Liver (tissue), 9 donors: Measurements from ENCODE around the gene KRT4. TPM values are rescaled to one million over a fixed set of nuclear protein-coding genes. Genes with fewer than 3 reads are reported as not detected.

Source experiments
- DNase-seq: peaks from one replicate; pipeline ENCODE4 v3.0.0-alpha.2; 2017; ENCODE audit warnings: low spot score
- H3K27ac ChIP-seq, 2 donors: one replicate each; pipeline ENCODE4 v1.7.0; 2013; ENCODE audit warnings: inconsistent platforms in 2 of 2, low read length in 2 of 2, control low read depth in 1 of 2, low read depth in 1 of 2, mild to moderate bottlenecking in 1 of 2
- H3K27me3 ChIP-seq, 4 donors: one replicate each; pipeline versions ENCODE4 v1.6.1 to v1.7.0; 2013; ENCODE audit warnings: low read length in 3 of 4, inconsistent platforms in 1 of 4, mild to moderate bottlenecking in 1 of 4, moderate library complexity in 1 of 4; ENCODE audit not compliant: control insufficient read depth in 4 of 4, insufficient read depth in 4 of 4
- H3K36me3 ChIP-seq, 4 donors: one replicate each; pipeline versions ENCODE4 v1.6.1 to v1.7.0; 2013; ENCODE audit warnings: low read length in 3 of 4, mild to moderate bottlenecking in 3 of 4, low read depth in 1 of 4, moderate library complexity in 1 of 4; ENCODE audit not compliant: control insufficient read depth in 4 of 4, insufficient read depth in 3 of 4
- H3K4me1 ChIP-seq, 4 donors: one replicate each; pipeline versions ENCODE4 v1.6.1 to v1.7.0; 2013; ENCODE audit warnings: low read length in 3 of 4, mild to moderate bottlenecking in 3 of 4, moderate library complexity in 1 of 4; ENCODE audit not compliant: control insufficient read depth in 4 of 4, insufficient read depth in 4 of 4
- H3K4me3 ChIP-seq, 3 donors: one replicate each; pipeline versions ENCODE4 v1.6.1 to v1.7.0; 2013; ENCODE audit warnings: low read length in 3 of 3, control low read depth in 1 of 3, low read depth in 1 of 3, mild to moderate bottlenecking in 1 of 3
- H3K9ac ChIP-seq, 2 donors: one replicate each; pipeline ENCODE4 v1.7.0; 2013; ENCODE audit warnings: low read length in 2 of 2, mild to moderate bottlenecking in 2 of 2, moderate library complexity in 2 of 2, control low read depth in 1 of 2, low read depth in 1 of 2
- H3K9me3 ChIP-seq, 4 donors: one replicate each; pipeline versions ENCODE4 v1.6.1 to v1.7.0; 2013; ENCODE audit warnings: low read length in 3 of 4; ENCODE audit not compliant: control insufficient read depth in 4 of 4
- ATF3 ChIP-seq: IDR thresholded peaks from 2 replicates; pipeline ENCODE4 v1.6.1; 2016; ENCODE audit warnings: antibody characterized with exemption
- EGR1 ChIP-seq, 2 donors: IDR thresholded peaks; 2 replicates each; pipeline ENCODE4 v1.6.1; 2016 to 2018; ENCODE audit warnings: antibody characterized with exemption in 2 of 2, low read depth in 2 of 2
- FOXA1 ChIP-seq: IDR thresholded peaks from 2 replicates; pipeline ENCODE4 v1.6.1; 2016; ENCODE audit warnings: antibody characterized with exemption
- FOXA2 ChIP-seq: IDR thresholded peaks from 2 replicates; pipeline ENCODE4 v1.6.1; 2016; ENCODE audit warnings: antibody characterized with exemption
- GABPA ChIP-seq, 2 donors: IDR thresholded peaks in 1 of 2; conservative IDR thresholded peaks in 1 of 2; 2 replicates each; pipeline ENCODE4 v1.6.1; 2016; ENCODE audit warnings: antibody characterized with exemption in 2 of 2, mild to moderate bottlenecking in 1 of 2, moderate library complexity in 1 of 2
- HNF4A ChIP-seq, 2 donors: conservative IDR thresholded peaks; 2 replicates each; pipeline ENCODE4 v1.6.1; 2016; ENCODE audit warnings: antibody characterized with exemption in 2 of 2, mild to moderate bottlenecking in 2 of 2
- HNF4G ChIP-seq: IDR thresholded peaks from 2 replicates; pipeline ENCODE4 v1.6.1; 2016; ENCODE audit warnings: antibody characterized with exemption
- JUND ChIP-seq, 2 donors: IDR thresholded peaks; 2 replicates each; pipeline ENCODE4 v1.6.1; 2016; ENCODE audit warnings: antibody characterized with exemption in 2 of 2
- NR2F2 ChIP-seq: IDR thresholded peaks from 2 replicates; pipeline ENCODE4 v1.6.1; 2016; ENCODE audit warnings: antibody characterized with exemption
- RAD21 ChIP-seq, 2 donors: IDR thresholded peaks; 2 replicates each; pipeline ENCODE4 v1.6.1; 2016; ENCODE audit warnings: antibody characterized with exemption in 2 of 2, mild to moderate bottlenecking in 2 of 2
- REST ChIP-seq: IDR thresholded peaks from 2 replicates; pipeline ENCODE4 v1.6.1; 2016; ENCODE audit warnings: antibody characterized with exemption, mild to moderate bottlenecking
- RXRA ChIP-seq, 2 donors: IDR thresholded peaks; 2 replicates each; pipeline ENCODE4 v1.6.1; 2017 to 2018; ENCODE audit warnings: antibody characterized with exemption in 2 of 2, mild to moderate bottlenecking in 1 of 2
- SP1 ChIP-seq: IDR thresholded peaks from 2 replicates; pipeline ENCODE4 v1.6.1; 2018; ENCODE audit warnings: antibody characterized with exemption, mild to moderate bottlenecking
- TAF1 ChIP-seq: conservative IDR thresholded peaks from 2 replicates; pipeline ENCODE4 v1.6.1; 2016; ENCODE audit warnings: antibody characterized with exemption, mild to moderate bottlenecking
- YY1 ChIP-seq: IDR thresholded peaks from 2 replicates; pipeline ENCODE4 v1.6.1; 2016; ENCODE audit warnings: antibody characterized with exemption, mild to moderate bottlenecking
- ZBTB33 ChIP-seq: IDR thresholded peaks from 2 replicates; pipeline ENCODE4 v1.6.1; 2016; ENCODE audit warnings: antibody characterized with exemption
- WGBS: extraction: QIAGEN DNeasy Blood & Tissue Kit; methylation state at CpG from one replicate; pipeline ENCODE4 v1.1.7; 2013; 5-methylcytosine and 5-hydroxymethylcytosine counted together
- polyA plus RNA-seq, 2 donors: library from polyadenylated mRNA; stranded (reverse) in 1 of 2; unstranded in 1 of 2; fragments of 200-250 nt in 1 of 2; fragments of >200 nt in 1 of 2; fragmentation: Nextera tagmentation in 1 of 2; extraction: Ambion mirVana in 1 of 2; gene quantifications; one replicate each; pipeline versions ENCODE4 v1.2.1 to v1.2.3, GENCODE V29; 2013 to 2015
- total RNA-seq, 2 donors: library from RNA; depleted of rRNA; stranded (reverse); fragments of >200 nt; gene quantifications; one replicate each; pipeline ENCODE4 v1.2.3, GENCODE V29; 2014
- TF ChIP-seq, protein P1 (sequence below): IDR thresholded peaks from 2 replicates; pipeline ENCODE4 v1.6.1; 2016; ENCODE audit warnings: antibody characterized with exemption
- TF ChIP-seq, protein P2 (sequence below): fragments of 150-350 bp; IDR thresholded peaks from 2 replicates; pipeline ENCODE4 v1.5.1; 2017; ENCODE audit warnings: improper control_type of control experiment, low read depth, low read length; ENCODE audit not compliant: missing input control
- donor health status: healthy.
- donor health status: healthy.
- donor health status: healthy.
- donor health status: healthy.
- donor health status: healthy.

The KRT4 gene
- total and polyA plus RNA-seq, 4 donors: 0.05 to 0.23 TPM; not detected in 2

DNA sequence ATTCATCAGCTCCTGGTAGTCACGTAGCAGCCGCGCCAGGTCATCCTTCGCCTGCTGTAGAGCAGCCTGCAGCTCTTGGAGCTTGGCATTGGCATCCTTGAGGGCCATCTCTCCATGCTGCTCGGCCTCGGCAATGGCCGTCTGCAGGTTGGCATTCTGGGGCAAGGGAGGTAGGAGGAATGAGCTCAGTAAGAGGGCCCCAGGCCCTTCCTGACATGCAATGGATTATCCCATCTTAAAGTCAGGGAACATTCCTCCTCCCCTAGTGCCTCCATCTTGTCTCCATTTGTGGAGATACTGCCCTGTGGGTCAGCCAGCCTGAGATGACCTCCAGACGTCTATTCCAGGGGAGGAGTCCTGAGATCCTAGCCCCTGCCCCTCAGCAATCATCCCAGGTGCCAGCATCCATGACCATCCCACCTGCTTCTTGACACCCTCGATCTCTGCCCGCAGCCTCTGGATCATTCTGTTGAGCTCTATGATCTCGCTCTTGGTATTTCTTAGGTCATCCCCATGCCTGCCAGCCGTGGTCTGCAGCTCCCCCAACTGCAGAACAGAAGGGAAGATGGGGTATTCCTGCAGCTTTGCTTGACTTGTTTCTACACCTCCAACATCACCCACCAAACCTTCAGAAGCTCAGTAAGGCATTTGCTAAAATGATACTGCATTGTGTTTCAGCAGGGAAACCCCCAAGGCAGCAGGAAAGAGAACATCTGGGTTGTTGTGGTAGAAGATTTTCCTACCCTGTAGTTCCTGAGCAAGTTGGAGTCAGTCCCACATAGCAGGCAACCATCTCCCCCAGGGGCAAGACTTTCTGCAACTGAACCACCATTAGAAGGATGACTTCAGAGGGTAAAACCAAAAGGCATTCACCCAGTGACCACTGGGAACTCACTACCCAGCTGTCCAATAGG lies 22.4 kb downstream of the KRT4 start:
- H3K4me3 ChIP-seq: no peak overlapping the region
- H3K27ac ChIP-seq: no peak overlapping the region
- no peaks in the 10 kb centered on the region for H3K27me3 ChIP-seq
- no peaks in the 10 kb centered on the region for H3K36me3 ChIP-seq
- no peak for TF ChIP-seq FOXA1
- no peak for TF ChIP-seq HNF4G
- TF ChIP-seq ZBTB33: no peak
- TF ChIP-seq NR2F2: no peak
- TF ChIP-seq HNF4A (conservative IDR thresholded peaks at IDR 0.05): no peak
- TF ChIP-seq EGR1 (IDR thresholded peaks at IDR 0.05; ENCODE audit: low read depth in 2 of 2): no peak
- WGBS: 88% methylated on average over 12 of the region's 12 CpGs
- no peaks in the 10 kb centered on the region for H3K9me3 ChIP-seq
- H3K9ac ChIP-seq: no peak overlapping the region
- DNase-seq: no peak
- H3K4me1 ChIP-seq: no peaks in the 10 kb centered on the region

GRCh38 chr12:52790427-52791270 lies 23.3 kb downstream of the KRT4 start:
- 62% methylated on average over 19 of the region's 19 CpGs for WGBS
- H3K36me3 ChIP-seq: no peaks in the 10 kb centered on the region
- no peak overlapping the region for H3K4me3 ChIP-seq
- no peak overlapping the region for H3K27ac ChIP-seq
- H3K27me3 ChIP-seq: peaks cover 0 to under 1% (median 0%) of the 10 kb centered on the region in 4 donors
- H3K4me1 ChIP-seq: no peaks in the 10 kb centered on the region
- H3K9me3 ChIP-seq: no peaks in the 10 kb centered on the region
- no peak overlapping the region for H3K9ac ChIP-seq
- DNase-seq: no peak
- no peak for TF ChIP-seq TAF1
- TF ChIP-seq EGR1 (IDR thresholded peaks at IDR 0.05; ENCODE audit: low read depth in 2 of 2): no peak
- TF ChIP-seq ZBTB33: no peak
- no peak for TF ChIP-seq HNF4A (conservative IDR thresholded peaks at IDR 0.05)
- TF ChIP-seq FOXA2: no peak
- no peak for TF ChIP-seq RXRA (IDR thresholded peaks at IDR 0.05)
- no peak for TF ChIP-seq RAD21 (IDR thresholded peaks at IDR 0.05)
- TF ChIP-seq, protein P1, sequence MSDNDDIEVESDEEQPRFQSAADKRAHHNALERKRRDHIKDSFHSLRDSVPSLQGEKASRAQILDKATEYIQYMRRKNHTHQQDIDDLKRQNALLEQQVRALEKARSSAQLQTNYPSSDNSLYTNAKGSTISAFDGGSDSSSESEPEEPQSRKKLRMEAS: no peak
- TF ChIP-seq SP1: no peak
- no peak for TF ChIP-seq YY1
- no peak for TF ChIP-seq NR2F2
- TF ChIP-seq ATF3: no peak
- TF ChIP-seq, protein P2, sequence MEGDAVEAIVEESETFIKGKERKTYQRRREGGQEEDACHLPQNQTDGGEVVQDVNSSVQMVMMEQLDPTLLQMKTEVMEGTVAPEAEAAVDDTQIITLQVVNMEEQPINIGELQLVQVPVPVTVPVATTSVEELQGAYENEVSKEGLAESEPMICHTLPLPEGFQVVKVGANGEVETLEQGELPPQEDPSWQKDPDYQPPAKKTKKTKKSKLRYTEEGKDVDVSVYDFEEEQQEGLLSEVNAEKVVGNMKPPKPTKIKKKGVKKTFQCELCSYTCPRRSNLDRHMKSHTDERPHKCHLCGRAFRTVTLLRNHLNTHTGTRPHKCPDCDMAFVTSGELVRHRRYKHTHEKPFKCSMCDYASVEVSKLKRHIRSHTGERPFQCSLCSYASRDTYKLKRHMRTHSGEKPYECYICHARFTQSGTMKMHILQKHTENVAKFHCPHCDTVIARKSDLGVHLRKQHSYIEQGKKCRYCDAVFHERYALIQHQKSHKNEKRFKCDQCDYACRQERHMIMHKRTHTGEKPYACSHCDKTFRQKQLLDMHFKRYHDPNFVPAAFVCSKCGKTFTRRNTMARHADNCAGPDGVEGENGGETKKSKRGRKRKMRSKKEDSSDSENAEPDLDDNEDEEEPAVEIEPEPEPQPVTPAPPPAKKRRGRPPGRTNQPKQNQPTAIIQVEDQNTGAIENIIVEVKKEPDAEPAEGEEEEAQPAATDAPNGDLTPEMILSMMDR: no peak
- no peak for TF ChIP-seq REST
- TF ChIP-seq HNF4G: no peak
- no peak for TF ChIP-seq FOXA1
- TF ChIP-seq JUND (IDR thresholded peaks at IDR 0.05): no peak
- no peak for TF ChIP-seq GABPA (IDR thresholded peaks at IDR 0.05 in 1 of 2, conservative IDR thresholded peaks at IDR 0.05 in 1 of 2)
